AG10803 (cell line): Measurements from ENCODE around the gene FAM209A.

Experiments
- DNase-seq: peaks from one replicate; pipeline ENCODE4 v3.0.0; 2010; ENCODE audit warnings: low read depth
- H3K4me3 ChIP-seq: 2 replicates; pipeline ENCODE4 v1.5.1; 2011; ENCODE audit warnings: mild to moderate bottlenecking, low read length, control low read depth
- CTCF ChIP-seq: conservative IDR thresholded peaks from 2 replicates; pipeline ENCODE4 v1.5.1; 2011; ENCODE audit warnings: mild to moderate bottlenecking, low read length, control low read depth, inconsistent platforms

The FAM209A gene

GRCh38 chr20:56506103-56506502 is 18.4 kb upstream of the FAM209A start:
- TF ChIP-seq CTCF: no peak

GRCh38 chr20:56511926-56512325 is 12.6 kb upstream of the FAM209A start:
- no peak for TF ChIP-seq CTCF
- no peak for DNase-seq
- H3K4me3 ChIP-seq: no peak overlapping the region

More at GRCh38 chr20:56506103-56506502, 18.4 kb upstream of the FAM209A start:
- no peak overlapping the region for H3K4me3 ChIP-seq
- no peak for DNase-seq

- no peak overlapping the region for H3K4me3 ChIP-seq
- TF ChIP-seq CTCF: no peak
- no peak for DNase-seq
Observed at GRCh38 chr20:56513161-56514150, 11.1 kb upstream of the FAM209A start.

- no peak for DNase-seq
- no peak overlapping the region for H3K4me3 ChIP-seq
- TF ChIP-seq CTCF: no peak
Observed at GRCh38 chr20:56516631-56517030, 7.9 kb upstream of the FAM209A start.

GRCh38 chr20:56517211-56517610 is 7.3 kb upstream of the FAM209A start:
- no peak for DNase-seq
- H3K4me3 ChIP-seq: no peak overlapping the region
- no peak for TF ChIP-seq CTCF

- DNase-seq: no peak
- no peak overlapping the region for H3K4me3 ChIP-seq
- no peak for TF ChIP-seq CTCF
Observed at GRCh38 chr20:56517641-56518040, 6.9 kb upstream of the FAM209A start.

- no peak overlapping the region for H3K4me3 ChIP-seq
- no peak for TF ChIP-seq CTCF
- DNase-seq: no peak
Observed at GRCh38 chr20:56518126-56518525, 6.4 kb upstream of the FAM209A start.
